Skeletal muscle cell (primary cell): ENCODE measurements around the gene CHD1L.
"Not testable (repeated sequence)": the region's sequence is repeated elsewhere in the genome, so short reads cannot be mapped to it uniquely, and the experiment has no call there.

ENCODE experiments used
- DNase-seq: peaks from one replicate; pipeline ENCODE4 v3.0.0-alpha.2; 2010; ENCODE audit warnings: low read depth
- H3K4me3 ChIP-seq: 2 replicates; pipeline ENCODE4 v1.5.1; 2011; ENCODE audit warnings: low read depth, mild to moderate bottlenecking, control low read depth, low read length, moderate library complexity

Gene CHD1L

GRCh38 chr1:147252540-147252939 is 10.1 kb downstream of the CHD1L start:
- no peak for DNase-seq
- H3K4me3 ChIP-seq: no peak overlapping the region

DNA sequence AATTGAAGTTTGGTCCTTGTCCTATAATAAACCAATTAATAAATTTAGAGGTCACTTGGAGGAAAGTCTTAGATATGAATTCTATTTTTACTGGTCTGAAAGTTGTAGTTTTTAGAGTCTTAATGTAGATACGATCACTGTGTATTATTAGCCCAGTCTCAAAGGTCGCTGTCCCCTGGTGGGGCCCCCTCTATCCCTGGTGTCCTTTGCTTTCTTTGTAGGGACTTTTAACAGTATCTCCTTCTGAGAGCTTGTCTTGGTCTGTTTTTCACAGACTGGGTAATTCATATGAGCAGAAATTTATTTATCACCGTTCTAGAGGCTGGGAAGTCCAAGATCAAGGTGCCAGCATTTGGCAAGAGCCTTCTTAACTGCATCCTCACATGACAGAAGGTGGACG is 18.5 kb downstream of the CHD1L start:
- H3K4me3 ChIP-seq: no peak overlapping the region
- DNase-seq: no peak

- DNase-seq: peak; percentile 49
- H3K4me3 ChIP-seq: no peak overlapping the region
Measured at GRCh38 chr1:147264158-147264768, 21.8 kb downstream of the CHD1L start.

DNA sequence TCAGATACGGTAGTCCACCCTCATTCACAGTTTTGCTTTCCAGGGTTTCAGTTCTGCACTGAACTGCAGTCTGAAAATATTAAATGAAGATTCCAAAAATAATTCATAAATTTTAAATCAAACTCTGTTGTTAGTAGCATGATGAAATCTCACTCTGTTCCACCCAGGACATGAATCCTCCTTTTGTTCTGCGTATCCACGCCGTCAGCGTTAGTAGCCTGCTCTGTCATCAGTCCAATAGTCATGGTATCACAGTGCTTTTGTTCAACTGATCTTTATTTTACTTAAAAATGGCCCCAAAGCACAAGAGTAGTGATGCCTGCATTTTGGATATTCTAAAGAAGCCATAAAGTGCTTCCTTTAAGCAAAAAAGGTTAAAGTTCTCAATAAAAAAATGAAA is 23.9 kb downstream of the CHD1L start:
- no peak for DNase-seq

GRCh38 chr1:147267711-147268110 is 25.2 kb downstream of the CHD1L start:
- DNase-seq: no peak
- no peak overlapping the region for H3K4me3 ChIP-seq

More for the DNA sequence above, 23.9 kb downstream of the CHD1L start:
- H3K4me3 ChIP-seq: no peak overlapping the region

GRCh38 chr1:147270721-147271120 is 28.2 kb downstream of the CHD1L start:
- H3K4me3 ChIP-seq: no peak overlapping the region
- DNase-seq: no peak

GRCh38 chr1:147272042-147272441 is 29.6 kb downstream of the CHD1L start:
- no peak for DNase-seq

DNA sequence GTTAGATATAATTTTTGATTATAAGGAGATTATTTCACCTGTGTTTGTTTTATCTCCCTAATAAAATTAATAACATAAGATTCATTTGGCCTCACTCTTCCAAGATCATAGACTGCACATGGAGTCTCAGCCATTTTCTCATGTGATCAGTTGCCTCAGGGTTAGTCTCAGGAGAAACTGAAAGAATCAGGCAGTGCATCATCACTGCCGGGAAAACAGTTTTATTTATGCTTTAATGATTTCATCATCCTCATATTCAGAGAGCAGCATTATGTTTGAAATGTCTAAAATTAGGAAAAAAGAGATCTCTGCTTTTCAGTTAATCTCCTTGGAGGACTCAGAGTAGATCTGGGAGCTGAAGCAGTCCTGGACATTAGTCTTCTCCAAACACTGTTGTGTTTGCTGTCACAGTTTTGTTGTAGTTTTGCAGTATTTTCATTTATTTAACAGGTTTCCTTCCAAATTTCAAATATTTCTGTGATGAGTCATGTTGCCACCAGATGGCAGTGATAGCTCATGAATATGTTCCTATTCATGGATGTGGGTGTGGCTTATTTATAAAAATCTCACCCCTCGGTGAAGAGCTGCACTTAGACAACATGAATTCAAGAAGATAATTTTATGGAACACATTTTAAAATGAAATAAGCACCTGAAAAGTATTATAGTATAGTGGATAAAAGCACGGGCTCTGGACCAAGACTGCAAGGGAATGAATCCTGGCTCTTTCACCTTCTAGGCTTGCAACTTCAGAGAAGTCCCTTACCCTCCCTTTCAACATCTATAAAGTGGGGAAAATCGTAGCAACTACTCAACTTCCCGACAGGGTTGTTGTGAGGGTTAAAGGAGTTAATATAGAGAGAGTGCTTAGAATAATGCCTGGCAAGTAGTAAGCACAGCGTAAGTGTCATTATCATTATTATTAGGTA is 31.2 kb downstream of the CHD1L start:
- DNase-seq: peak; percentile 54
- no peak overlapping the region for H3K4me3 ChIP-seq

More at GRCh38 chr1:147272042-147272441, 29.6 kb downstream of the CHD1L start:
- H3K4me3 ChIP-seq: no peak overlapping the region

- no peak overlapping the region for H3K4me3 ChIP-seq
- DNase-seq: no peak
Measured at GRCh38 chr1:147281950-147282349, 39.5 kb downstream of the CHD1L start.

DNA sequence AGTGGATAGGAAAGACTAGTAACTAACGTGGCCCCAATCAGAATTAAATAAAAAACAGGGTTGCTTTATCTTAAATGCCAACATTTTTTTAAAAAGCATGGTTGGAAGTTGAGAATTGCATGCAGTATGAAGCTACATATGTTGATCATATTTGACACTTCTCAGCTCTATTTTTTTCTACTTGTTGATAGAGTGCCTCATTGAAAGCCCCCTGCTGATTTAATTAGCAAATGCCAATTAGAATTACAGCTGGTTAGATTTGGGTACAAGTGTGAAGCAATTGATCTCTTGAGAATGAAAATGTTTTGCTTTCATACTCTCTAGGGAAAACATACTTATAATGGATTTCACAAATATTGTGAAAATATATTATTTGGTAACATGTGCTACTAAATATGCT is 40.5 kb downstream of the CHD1L start:
- no peak overlapping the region for H3K4me3 ChIP-seq
- no peak for DNase-seq

- no peak overlapping the region for H3K4me3 ChIP-seq
- peak; percentile 18 for DNase-seq
Measured at GRCh38 chr1:147287133-147287865, 44.8 kb downstream of the CHD1L start.

GRCh38 chr1:147292012-147292411 is 49.5 kb downstream of the CHD1L start:
- peak; percentile 61 for DNase-seq
- H3K4me3 ChIP-seq: no peak overlapping the region

GRCh38 chr1:147292631-147293251 is 50.3 kb downstream of the CHD1L start:
- DNase-seq: peak; percentile 95
- no peak overlapping the region for H3K4me3 ChIP-seq

DNA sequence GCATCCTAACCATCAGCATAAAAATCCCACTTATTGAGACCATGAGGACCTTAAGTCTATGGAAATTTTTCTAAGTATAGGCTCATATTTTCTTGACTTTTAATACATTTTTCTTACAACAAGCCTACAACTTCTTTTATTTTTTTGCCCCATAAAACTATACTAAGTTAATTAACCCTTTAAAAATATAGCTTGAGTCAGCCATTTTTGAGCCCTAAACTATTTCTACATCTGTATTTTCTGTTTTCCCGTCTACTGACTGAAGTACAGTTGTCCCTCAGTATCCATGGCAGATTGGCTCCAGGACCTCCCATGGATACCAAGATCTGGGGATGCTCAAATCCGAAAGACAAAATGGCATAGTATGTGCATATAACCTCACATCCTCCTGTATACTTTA is 55.0 kb downstream of the CHD1L start:
- H3K4me3 ChIP-seq: no peak overlapping the region
- no peak for DNase-seq

DNA sequence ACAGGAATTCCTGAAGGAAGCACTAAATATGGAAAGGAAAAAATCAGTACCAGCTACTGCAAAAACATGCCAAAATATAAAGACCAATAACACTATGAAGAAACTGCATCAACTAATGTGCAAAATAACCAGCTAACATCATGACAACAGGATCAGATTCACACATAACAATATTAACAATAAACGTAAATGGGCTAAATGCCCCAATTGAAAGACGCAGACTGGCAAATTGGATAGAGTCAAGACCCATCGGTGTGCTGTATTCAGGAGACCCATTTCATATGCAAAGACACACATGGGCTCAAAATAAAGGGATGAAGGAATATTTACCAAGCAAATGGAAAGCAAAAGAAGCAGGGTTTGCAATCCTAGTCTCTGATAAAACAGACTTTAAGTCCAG is 63.3 kb downstream of the CHD1L start:
- not testable (repeated sequence) for H3K4me3 ChIP-seq, DNase-seq

DNA sequence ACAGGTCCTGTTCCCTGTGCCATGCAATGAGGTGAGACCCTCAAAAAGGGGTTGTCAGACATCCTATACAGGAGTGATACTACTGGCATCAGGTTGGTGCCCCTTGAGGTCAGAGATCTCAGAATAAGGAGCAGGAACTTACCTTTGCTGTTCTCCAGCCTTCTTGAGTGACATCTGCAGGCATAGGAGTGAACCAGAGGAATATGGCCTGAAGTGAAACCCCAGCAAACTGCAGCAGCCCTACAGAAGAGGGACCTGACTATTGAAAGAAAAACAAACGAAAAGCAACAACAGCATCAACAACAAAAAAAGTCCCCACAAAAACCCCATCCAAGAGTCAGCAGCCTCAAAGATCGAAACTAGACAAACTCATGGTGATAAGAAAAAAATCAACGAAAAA is 74.5 kb downstream of the CHD1L start:
- no peak overlapping the region for H3K4me3 ChIP-seq
- DNase-seq: no peak

GRCh38 chr1:147326933-147327687 is 84.6 kb downstream of the CHD1L start:
- not testable (repeated sequence) for DNase-seq, H3K4me3 ChIP-seq

- no peak for DNase-seq
- H3K4me3 ChIP-seq: no peak overlapping the region
Measured at GRCh38 chr1:147334292-147334691, 91.8 kb downstream of the CHD1L start.

- H3K4me3 ChIP-seq: no peak overlapping the region
- no peak for DNase-seq
Measured at GRCh38 chr1:147336291-147336690, 93.8 kb downstream of the CHD1L start.
